ENCODE measurements around the gene TENM3. TPM values are rescaled to one million over a fixed set of nuclear protein-coding genes. Genes with fewer than 3 reads are reported as not detected.

TENM3 gene
- total RNA-seq, 4 donors from 2014 or later, result 0.18 to 9.4 (median 1.5) TPM

DNA sequence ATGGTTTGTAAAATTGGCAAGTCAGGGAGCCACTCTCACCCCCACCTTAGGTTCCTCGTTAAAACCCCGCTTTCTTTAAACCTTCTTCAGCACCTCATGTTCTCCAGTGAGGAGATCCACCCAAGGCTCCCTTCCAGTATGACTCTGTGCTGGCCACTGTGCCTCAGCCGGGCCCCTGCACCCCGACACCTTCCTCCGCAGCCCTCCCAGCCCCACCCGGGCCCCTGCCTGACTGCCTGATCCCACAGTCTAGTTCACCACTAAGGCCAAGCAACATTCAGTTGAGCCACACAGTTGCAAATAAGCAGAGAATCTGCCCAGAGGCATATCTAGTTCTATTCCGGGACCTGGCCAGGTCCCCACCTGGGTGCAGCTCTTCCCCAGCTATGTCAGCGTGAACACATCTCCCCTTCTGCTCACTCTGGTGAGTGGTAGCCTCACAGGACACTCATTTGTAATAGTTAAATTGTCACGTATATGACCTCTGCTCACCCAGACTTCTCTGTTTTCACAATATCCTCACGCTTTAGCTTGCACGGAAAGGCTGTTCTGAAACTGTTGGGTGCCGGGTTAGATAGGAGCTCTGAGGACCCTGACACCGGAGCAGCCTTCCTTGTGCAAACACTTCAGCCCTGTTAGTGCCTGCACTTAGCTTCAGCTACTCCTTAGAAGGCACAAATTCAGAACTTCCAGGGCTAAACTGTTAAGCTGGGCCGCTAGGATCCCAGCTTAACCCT is 527.2 kb downstream of the TENM3 start:
- Histone ChIP-seq H3K9me3 (no peaks in the 10 kb centered on the region), H3K27me3 (no peaks in the 10 kb centered on the region), H3K27ac (no peak overlapping the region), H3K36me3 (no peaks in the 10 kb centered on the region), H3K4me3 (no peak overlapping the region), H3K4me1 (no peaks in the 10 kb centered on the region)
- no peak for TF ChIP-seq POLR2A (IDR thresholded peaks at IDR 0.05)
- TF ChIP-seq, protein P1, sequence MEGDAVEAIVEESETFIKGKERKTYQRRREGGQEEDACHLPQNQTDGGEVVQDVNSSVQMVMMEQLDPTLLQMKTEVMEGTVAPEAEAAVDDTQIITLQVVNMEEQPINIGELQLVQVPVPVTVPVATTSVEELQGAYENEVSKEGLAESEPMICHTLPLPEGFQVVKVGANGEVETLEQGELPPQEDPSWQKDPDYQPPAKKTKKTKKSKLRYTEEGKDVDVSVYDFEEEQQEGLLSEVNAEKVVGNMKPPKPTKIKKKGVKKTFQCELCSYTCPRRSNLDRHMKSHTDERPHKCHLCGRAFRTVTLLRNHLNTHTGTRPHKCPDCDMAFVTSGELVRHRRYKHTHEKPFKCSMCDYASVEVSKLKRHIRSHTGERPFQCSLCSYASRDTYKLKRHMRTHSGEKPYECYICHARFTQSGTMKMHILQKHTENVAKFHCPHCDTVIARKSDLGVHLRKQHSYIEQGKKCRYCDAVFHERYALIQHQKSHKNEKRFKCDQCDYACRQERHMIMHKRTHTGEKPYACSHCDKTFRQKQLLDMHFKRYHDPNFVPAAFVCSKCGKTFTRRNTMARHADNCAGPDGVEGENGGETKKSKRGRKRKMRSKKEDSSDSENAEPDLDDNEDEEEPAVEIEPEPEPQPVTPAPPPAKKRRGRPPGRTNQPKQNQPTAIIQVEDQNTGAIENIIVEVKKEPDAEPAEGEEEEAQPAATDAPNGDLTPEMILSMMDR (IDR thresholded peaks at IDR 0.05), result no peak
- DNase-seq, result no peak

DNA sequence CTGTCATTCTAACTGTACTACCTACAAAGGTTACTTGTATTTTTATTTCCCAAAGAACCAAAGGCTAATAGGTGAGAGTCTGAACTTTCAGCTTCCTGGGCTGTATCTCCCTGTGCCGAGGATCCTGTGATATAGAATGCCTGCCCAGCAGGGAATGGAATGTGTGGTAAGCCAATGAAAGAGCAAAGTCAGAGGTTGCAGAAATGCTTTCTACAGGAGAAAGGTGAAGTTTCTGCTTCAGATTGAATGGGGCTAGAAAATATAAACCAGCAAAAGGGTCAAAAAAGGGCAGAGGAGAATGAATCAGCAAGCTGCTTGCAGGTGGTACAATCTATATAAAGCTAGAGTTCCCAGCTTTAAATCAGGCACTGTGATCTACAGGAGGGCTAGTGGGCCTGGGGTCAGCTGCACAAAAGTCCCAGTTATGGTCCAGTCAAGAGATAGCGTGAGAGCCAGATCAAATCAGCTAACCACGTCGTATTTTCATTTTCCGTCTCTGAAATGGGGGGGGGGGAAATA is 527.9 kb downstream of the TENM3 start:
- H3K27ac ChIP-seq, result no peak overlapping the region
- no peak for DNase-seq
- no peaks in the 10 kb centered on the region for H3K36me3 ChIP-seq
- H3K4me3 ChIP-seq, result no peak overlapping the region
- H3K27me3 ChIP-seq, result no peaks in the 10 kb centered on the region
- no peaks in the 10 kb centered on the region for H3K4me1 ChIP-seq
- no peaks in the 10 kb centered on the region for H3K9me3 ChIP-seq
- TF ChIP-seq, protein P1 (IDR thresholded peaks at IDR 0.05), result no peak
- TF ChIP-seq POLR2A (IDR thresholded peaks at IDR 0.05), result no peak

DNA sequence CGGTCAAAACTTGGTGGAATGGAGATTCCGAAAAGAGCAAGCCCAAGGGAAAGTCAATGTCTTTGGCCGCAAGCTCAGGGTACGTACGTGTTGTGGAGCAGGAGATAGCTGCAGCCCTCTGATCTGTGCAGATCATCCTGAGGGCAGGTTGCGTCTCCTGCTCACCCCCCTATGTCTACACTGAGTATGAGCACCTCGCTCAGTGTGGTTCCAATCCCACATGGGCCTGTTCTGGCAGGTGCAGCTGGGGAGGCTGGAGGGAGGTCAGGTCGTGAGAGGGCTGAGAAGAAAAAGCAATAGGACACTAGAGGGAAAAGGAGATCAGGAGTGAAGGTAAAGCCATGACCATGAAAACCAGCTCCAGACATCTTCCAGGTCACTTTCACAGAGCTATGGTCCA is 531.9 kb downstream of the TENM3 start:
- Histone ChIP-seq H3K36me3 (no peaks in the 10 kb centered on the region), H3K4me3 (no peak overlapping the region), H3K27ac (no peak overlapping the region), H3K27me3 (no peaks in the 10 kb centered on the region), H3K4me1 (no peaks in the 10 kb centered on the region), H3K9me3 (no peaks in the 10 kb centered on the region)
- DNase-seq, result no peak
- TF ChIP-seq, protein P1 (IDR thresholded peaks at IDR 0.05), result no peak

DNA sequence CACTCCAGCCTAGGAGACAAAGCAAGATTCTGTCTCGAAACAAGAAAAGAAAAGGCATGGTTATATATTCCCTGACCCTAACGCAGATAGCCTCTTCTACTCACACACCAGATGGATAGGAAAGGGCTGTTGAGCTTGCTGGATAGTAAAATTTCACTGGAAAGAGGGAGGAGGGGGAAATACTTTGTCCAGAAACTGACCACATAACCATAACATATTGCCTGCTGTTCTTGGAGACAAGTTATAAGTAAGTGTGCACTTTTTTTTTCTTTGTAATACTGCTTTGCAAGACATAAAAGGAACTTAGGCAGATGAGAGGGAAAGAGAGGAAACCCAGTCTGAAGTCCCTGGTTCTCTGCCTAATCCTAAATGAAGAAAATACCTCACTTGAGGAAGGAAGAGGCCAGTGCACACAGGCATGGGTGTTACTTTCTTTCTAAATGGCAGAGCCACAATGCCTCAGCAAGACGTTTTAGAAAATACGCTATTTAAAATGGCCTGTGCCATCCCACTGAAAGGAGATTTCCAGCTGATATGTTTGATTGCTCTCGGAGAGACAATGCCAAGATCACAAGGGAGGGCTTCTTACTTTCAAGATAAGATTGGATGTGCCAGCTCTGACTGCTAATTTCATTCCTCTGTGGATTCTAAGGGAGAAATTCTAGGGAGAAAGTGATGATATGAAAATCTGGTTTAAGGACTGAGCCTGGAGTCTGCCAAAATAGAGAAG is 533.3 kb downstream of the TENM3 start:
- H3K4me3 ChIP-seq, result no peak overlapping the region
- TF ChIP-seq POLR2A (IDR thresholded peaks at IDR 0.05), result no peak
- H3K27ac ChIP-seq, result no peak overlapping the region
- no peaks in the 10 kb centered on the region for H3K9me3 ChIP-seq
- H3K4me1 ChIP-seq, result no peaks in the 10 kb centered on the region
- H3K36me3 ChIP-seq, result no peaks in the 10 kb centered on the region
- no peak for DNase-seq
- no peaks in the 10 kb centered on the region for H3K27me3 ChIP-seq

DNA sequence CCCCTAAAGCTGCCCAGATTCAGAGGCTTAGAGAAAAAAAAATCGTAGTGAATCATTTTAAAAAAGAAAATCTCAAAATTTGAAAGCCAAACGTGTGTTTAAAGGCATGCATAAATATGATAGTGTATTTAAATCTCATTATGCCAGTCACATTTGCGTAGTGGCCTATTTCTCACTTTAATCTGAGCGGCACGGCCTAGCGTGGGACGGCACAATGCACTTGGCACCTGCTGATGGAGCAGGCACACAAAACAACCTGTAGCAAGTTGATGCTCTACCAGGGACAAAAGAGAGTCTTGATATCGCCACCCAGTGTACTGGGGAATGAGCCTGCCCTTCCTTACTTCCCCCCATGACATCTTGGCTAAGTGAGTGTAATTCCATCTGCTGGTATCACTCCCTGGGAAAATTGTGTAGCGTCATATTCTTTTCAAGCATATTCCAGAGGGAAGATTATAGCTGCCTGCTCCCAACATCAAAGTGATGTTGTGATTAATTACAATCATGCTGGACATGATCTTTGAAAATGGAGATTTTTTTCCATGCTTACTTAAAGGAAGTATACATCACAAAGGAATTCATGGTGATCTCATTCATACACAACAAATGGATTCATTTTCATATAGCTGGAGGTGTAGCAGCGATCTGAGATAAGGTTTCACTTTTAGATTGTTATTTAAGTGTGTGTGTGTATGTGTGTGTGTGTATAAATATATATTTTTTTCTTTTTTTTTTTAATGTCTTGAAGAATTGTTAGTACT is 535.2 kb downstream of the TENM3 start:
- DNase-seq, result no peak
- H3K27me3 ChIP-seq, result no peaks in the 10 kb centered on the region
- no peak overlapping the region for H3K27ac ChIP-seq
- H3K9me3 ChIP-seq, result no peaks in the 10 kb centered on the region
- TF ChIP-seq POLR2A (IDR thresholded peaks at IDR 0.05), result no peak
- TF ChIP-seq, protein P1 (IDR thresholded peaks at IDR 0.05), result no peak
- H3K4me1 ChIP-seq, result no peaks in the 10 kb centered on the region
- no peak overlapping the region for H3K4me3 ChIP-seq
- H3K36me3 ChIP-seq, result no peaks in the 10 kb centered on the region

Data from Peyer's patch (tissue), 4 donors.